ENCODE results near the gene MYO5B.

GRCh38 chr18:50107468-50107977 lies 87.4 kb downstream of the MYO5B start:
- TF ChIP-seq CTCF (IDR thresholded peaks at IDR 0.05 in 4 of 5, conservative IDR thresholded peaks at IDR 0.05 in 1 of 5) (no peak), POLR2A (IDR thresholded peaks at IDR 0.05) (no peak)
